ENCODE data around the gene XYLT1.

- TF ChIP-seq CTCF (IDR thresholded peaks at IDR 0.05) (no peak), POLR2A (IDR thresholded peaks at IDR 0.05) (no peak)
Measured at GRCh38 chr16:17509194-17509593, 38.4 kb upstream of the XYLT1 start.

All from thyroid gland (tissue), 4 donors.